GM18907 (cell line): ENCODE results near the gene DOCK9.
A peak's percentile ranks its signal among the peaks of the same experiment; 100 is the strongest.

Experiments used
- ATAC-seq: cut with Tn5 transposase; IDR thresholded peaks from one replicate; pipeline ENCODE4 v1.9.1; 2021; ENCODE audit warnings: mild to moderate bottlenecking, moderate library complexity; ENCODE audit not compliant: unreplicated experiment

Gene DOCK9

GRCh38 chr13:98889419-98890085 lies 88.3 kb downstream of the DOCK9 start:
- no peak for ATAC-seq

- ATAC-seq = no peak
Observed at GRCh38 chr13:98888890-98889279, 89.0 kb downstream of the DOCK9 start.

GRCh38 chr13:98888222-98888889 lies 89.5 kb downstream of the DOCK9 start:
- no peak for ATAC-seq

- ATAC-seq = no peak
Observed at GRCh38 chr13:98886587-98887230, 91.2 kb downstream of the DOCK9 start.

GRCh38 chr13:98885600-98885999 lies 92.3 kb downstream of the DOCK9 start:
- no peak for ATAC-seq

- ATAC-seq = no peak
Observed at GRCh38 chr13:98883998-98884397, 93.9 kb downstream of the DOCK9 start.

GRCh38 chr13:98881390-98881789 lies 96.5 kb downstream of the DOCK9 start:
- ATAC-seq = no peak

- no peak for ATAC-seq
Observed at GRCh38 chr13:98880677-98881076, 97.2 kb downstream of the DOCK9 start.

- ATAC-seq = no peak
Observed at GRCh38 chr13:98879957-98880356, 97.9 kb downstream of the DOCK9 start.

GRCh38 chr13:98879127-98879520 lies 98.7 kb downstream of the DOCK9 start:
- ATAC-seq = no peak

- ATAC-seq = no peak
Observed at GRCh38 chr13:98878486-98879126, 99.3 kb downstream of the DOCK9 start.

- ATAC-seq = no peak
Observed at GRCh38 chr13:98877936-98878335, 99.9 kb downstream of the DOCK9 start.

GRCh38 chr13:98877466-98877865 lies 100.4 kb downstream of the DOCK9 start:
- ATAC-seq = no peak

GRCh38 chr13:98875146-98875729 lies 102.6 kb downstream of the DOCK9 start:
- ATAC-seq = peak; percentile 86

- ATAC-seq = no peak
Observed at GRCh38 chr13:98874029-98874397, 103.9 kb downstream of the DOCK9 start.

GRCh38 chr13:98873377-98874028 lies 104.4 kb downstream of the DOCK9 start:
- ATAC-seq = no peak

- ATAC-seq = no peak
Observed at GRCh38 chr13:98871727-98872126, 106.1 kb downstream of the DOCK9 start.

- no peak for ATAC-seq
Observed at GRCh38 chr13:98869408-98870090, 108.3 kb downstream of the DOCK9 start.

- no peak for ATAC-seq
Observed at GRCh38 chr13:98868932-98869331, 108.9 kb downstream of the DOCK9 start.

GRCh38 chr13:98866882-98867281 lies 111.0 kb downstream of the DOCK9 start:
- no peak for ATAC-seq
